SKM-1 treated with dmso at 0.1 percent for 144 hours (cell line): Measurements from ENCODE around the gene GK2.

Experiments
- DNase-seq: peaks from one replicate; lab custom pipeline; 2025; ENCODE audit not compliant: unreplicated experiment; lab: John Stamatoyannopoulos, UW

GK2 gene

DNA sequence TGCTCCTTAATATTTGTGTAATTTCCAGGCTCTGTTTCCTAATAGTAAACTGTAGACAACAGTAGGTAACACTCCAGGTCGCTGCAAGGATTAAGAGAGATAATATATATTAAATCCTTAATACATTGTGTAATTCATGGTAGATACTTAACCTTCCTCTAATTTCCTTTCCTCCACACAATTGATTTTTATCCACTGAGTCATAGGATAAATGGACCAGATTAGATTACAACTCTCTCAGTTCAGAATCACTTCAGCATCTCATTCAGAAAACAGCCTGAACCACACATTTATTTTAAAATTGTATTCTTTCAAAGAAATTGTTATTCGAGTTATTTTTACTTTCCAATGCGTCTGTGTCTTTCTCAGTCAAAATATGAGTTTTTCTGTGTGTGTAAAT, 17.1 kb downstream of the GK2 start:
- no peak for DNase-seq

- no peak for DNase-seq
Observed at GRCh38 chr4:79385641-79386040, 22.4 kb downstream of the GK2 start.

DNA sequence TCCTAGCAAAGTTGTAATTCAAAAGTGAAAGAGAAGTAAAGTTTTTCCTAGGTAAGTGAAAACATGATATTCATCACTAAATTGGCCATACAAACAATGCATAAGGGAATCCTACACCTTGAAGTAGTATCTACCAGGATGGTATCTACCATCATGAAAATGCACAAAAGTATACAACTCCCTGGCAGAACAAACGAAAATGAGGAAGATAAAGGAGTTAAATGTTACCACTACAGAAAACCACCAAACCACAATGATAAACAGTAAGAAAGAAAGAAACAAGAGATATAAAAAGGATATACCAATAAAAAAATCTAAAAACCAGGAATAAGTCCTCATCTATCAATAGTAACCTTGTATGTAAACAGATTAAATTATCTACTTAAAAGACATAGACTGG, 26.9 kb downstream of the GK2 start:
- no peak for DNase-seq

- no peak for DNase-seq
Observed at GRCh38 chr4:79370026-79370425, 38.0 kb downstream of the GK2 start.

GRCh38 chr4:79367096-79367495, 40.9 kb downstream of the GK2 start:
- no peak for DNase-seq

GRCh38 chr4:79366422-79366821, 41.6 kb downstream of the GK2 start:
- DNase-seq = no peak

GRCh38 chr4:79364061-79364460, 44.0 kb downstream of the GK2 start:
- DNase-seq = no peak

GRCh38 chr4:79362626-79363025, 45.4 kb downstream of the GK2 start:
- DNase-seq = no peak

GRCh38 chr4:79360006-79360405, 48.0 kb downstream of the GK2 start:
- no peak for DNase-seq

- DNase-seq = no peak
Observed at GRCh38 chr4:79358438-79358837, 49.6 kb downstream of the GK2 start.

DNA sequence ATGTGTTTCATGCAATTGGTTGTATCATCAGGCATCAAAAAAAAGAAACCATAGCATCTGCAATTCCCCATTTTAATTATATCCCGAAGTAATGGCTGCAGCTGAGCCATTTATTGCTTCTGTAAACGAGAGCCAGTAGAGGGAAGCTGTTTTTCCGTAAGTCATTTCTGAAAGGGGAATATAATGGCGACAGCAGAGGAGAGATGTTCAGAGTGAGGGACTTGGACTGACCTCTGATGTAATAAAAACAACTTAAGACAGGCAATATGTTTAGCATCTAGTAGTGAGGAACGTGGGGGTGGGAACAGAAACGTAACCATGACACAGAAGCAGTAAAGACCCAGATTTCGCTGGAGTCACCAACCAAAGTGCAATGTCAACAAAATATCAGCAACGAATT, 50.7 kb downstream of the GK2 start:
- no peak for DNase-seq
